Esophagus muscularis mucosa (tissue), 3 donors: ENCODE measurements around the gene LIN54.

Experiments used
- POLR2A ChIP-seq: fragments of 450-650 bp; IDR thresholded peaks from one replicate; pipeline ENCODE4 v1.6.1; 2017; ENCODE audit warnings: antibody characterized with exemption, moderate library complexity, mild to moderate bottlenecking, low read depth
- TF ChIP-seq, protein P1 (sequence below), 3 experiments: fragments of 200-600 bp in 2 of 3; fragments of 450-650 bp in 1 of 3; sonication (generic) in 2 of 3; IDR thresholded peaks; one replicate each; pipeline ENCODE4 v1.5.1; 2017 to 2019; ENCODE audit warnings: antibody characterized with exemption in 3 of 3, mild to moderate bottlenecking in 2 of 3, moderate library complexity in 1 of 3

DNA sequence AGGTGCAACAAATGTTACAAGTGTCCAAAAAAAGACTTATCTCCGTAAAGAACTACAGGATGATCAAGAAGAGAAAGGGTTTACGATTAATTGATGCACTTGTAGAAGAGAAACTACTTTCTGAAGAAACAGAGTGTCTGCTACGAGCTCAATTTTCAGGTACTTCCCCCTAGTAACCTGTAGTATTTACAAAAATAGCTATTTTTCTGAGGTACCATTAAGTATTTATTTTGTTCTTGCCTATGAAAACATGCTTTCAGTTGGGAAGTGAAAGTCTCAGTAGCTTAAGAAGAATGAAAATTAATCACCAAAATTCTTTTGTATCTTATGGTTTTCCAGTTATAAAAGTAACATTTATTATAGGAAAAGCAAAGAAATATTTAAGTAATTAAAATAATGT lies 104.2 kb downstream of the LIN54 start:
- TF ChIP-seq POLR2A: no peak
- TF ChIP-seq, protein P1, sequence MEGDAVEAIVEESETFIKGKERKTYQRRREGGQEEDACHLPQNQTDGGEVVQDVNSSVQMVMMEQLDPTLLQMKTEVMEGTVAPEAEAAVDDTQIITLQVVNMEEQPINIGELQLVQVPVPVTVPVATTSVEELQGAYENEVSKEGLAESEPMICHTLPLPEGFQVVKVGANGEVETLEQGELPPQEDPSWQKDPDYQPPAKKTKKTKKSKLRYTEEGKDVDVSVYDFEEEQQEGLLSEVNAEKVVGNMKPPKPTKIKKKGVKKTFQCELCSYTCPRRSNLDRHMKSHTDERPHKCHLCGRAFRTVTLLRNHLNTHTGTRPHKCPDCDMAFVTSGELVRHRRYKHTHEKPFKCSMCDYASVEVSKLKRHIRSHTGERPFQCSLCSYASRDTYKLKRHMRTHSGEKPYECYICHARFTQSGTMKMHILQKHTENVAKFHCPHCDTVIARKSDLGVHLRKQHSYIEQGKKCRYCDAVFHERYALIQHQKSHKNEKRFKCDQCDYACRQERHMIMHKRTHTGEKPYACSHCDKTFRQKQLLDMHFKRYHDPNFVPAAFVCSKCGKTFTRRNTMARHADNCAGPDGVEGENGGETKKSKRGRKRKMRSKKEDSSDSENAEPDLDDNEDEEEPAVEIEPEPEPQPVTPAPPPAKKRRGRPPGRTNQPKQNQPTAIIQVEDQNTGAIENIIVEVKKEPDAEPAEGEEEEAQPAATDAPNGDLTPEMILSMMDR (IDR thresholded peaks at IDR 0.05): no peak
